ENCODE results near the gene LUM. TPM values are rescaled to one million over a fixed set of nuclear protein-coding genes. Genes with fewer than 3 reads are reported as not detected.

Gene LUM
- polyA plus RNA-seq, 2 of the 4 experiments (the other 2 are of a cell fraction): 1.2 to 1.9 TPM

- Histone ChIP-seq H3K4me3 (no peak overlapping the region), H3K27ac (no peak overlapping the region), H3K4me1 (no peaks in the 10 kb centered on the region), H3K4me2 (no peak overlapping the region), H3K9me3 (no peaks in the 10 kb centered on the region; the same call in 2 of the 3 replicates)
- TF ChIP-seq HEYL (CRISPR knock-in tag; IDR thresholded peaks at IDR 0.05) (no peak), HOXA7 (CRISPR knock-in tag; IDR thresholded peaks at IDR 0.05) (no peak)
- ChIA-PET CTCF (no interaction called here), POLR2A (no interaction called here)
- DNase-seq (ENCODE audit: low read depth in 1 of 2, low spot score in 1 of 2) (no peak), FAIRE-seq (peak; percentile 59), ATAC-seq (no peak)
Observed at GRCh38 chr12:91098461-91098860, 12.8 kb downstream of the LUM start.

DNA sequence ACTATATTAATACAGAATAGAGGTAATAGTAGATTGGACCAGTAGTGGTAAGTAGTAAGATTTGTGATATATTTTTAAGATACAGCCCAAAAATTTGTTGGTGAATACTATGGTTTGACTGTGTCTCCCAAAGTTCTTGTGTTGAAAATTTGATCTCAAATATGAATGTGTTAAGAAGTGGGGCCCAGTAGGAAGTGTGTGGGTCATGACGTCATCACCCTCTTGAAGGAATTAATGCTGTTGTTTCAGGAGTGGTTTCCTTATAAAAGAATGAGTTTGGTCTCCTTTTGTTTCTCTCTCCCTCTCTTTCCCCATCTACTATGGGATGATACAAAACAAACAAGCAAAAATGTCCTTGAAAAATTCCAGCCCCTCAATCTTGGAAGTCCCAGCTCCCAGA lies 16.3 kb downstream of the LUM start:
- ATAC-seq (no peak), DNase-seq (ENCODE audit: low read depth in 1 of 2, low spot score in 1 of 2) (no peak), FAIRE-seq (no peak)
- Histone ChIP-seq H3K4me2 (no peak overlapping the region), H3K9me3 (no peaks in the 10 kb centered on the region; the same call in 2 of the 3 replicates), H3K4me3 (no peak overlapping the region), H3K27ac (no peak overlapping the region), H3K4me1 (no peaks in the 10 kb centered on the region)
- CTCF ChIA-PET: no interaction called here
- TF ChIP-seq ZNF302 (CRISPR knock-in tag; IDR thresholded peaks at IDR 0.05) (no peak), TP53 (CRISPR knock-in tag; IDR thresholded peaks at IDR 0.05) (no peak), SMC3 (IDR thresholded peaks at IDR 0.05) (no peak), BHLHE40 (IDR thresholded peaks at IDR 0.05; ENCODE audit: low read depth, low read length) (no peak), ZC3H11A (IDR thresholded peaks at IDR 0.05) (no peak), GATA3 (IDR thresholded peaks at IDR 0.05; ENCODE audit: borderline replicate concordance) (no peak), FOXS1 (CRISPR knock-in tag; IDR thresholded peaks at IDR 0.05) (no peak), BCL3 (IDR thresholded peaks at IDR 0.05) (no peak), EHMT2 (IDR thresholded peaks at IDR 0.05; ENCODE audit: low read depth) (no peak), HOXA7 (CRISPR knock-in tag; IDR thresholded peaks at IDR 0.05) (no peak)
- POLR2A ChIA-PET: no interaction called here
- 46% methylated on average over 1 of the region's 1 CpG for WGBS (ENCODE audit: missing lambda C conversion rate)

GRCh38 chr12:91094032-91094662 lies 17.1 kb downstream of the LUM start:
- no peaks in the 10 kb centered on the region; the same call in 2 of the 3 replicates for H3K9me3 ChIP-seq
- POLR2A ChIA-PET: no interaction called here
- CTCF ChIA-PET: interaction anchor here (0.6 kb wide), 1 partner anchor 15 kb away, joined by 3 read pairs; no protein-coding TSS in a partner anchor
- 0 out of 3 replicates have a peak overlapping the region, but pooled peaks have one; percentile 14 for H3K4me2 ChIP-seq
- no peak for ATAC-seq
- no peak for TF ChIP-seq ZSCAN20 (CRISPR knock-in tag; IDR thresholded peaks at IDR 0.05)
- no peak for TF ChIP-seq TP53 (CRISPR knock-in tag; IDR thresholded peaks at IDR 0.05)
- no peak for TF ChIP-seq NPAS2 (CRISPR knock-in tag; IDR thresholded peaks at IDR 0.05; ENCODE audit: borderline replicate concordance)
- TF ChIP-seq, protein P1, sequence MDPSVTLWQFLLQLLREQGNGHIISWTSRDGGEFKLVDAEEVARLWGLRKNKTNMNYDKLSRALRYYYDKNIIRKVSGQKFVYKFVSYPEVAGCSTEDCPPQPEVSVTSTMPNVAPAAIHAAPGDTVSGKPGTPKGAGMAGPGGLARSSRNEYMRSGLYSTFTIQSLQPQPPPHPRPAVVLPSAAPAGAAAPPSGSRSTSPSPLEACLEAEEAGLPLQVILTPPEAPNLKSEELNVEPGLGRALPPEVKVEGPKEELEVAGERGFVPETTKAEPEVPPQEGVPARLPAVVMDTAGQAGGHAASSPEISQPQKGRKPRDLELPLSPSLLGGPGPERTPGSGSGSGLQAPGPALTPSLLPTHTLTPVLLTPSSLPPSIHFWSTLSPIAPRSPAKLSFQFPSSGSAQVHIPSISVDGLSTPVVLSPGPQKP (IDR thresholded peaks at IDR 0.05; ENCODE audit: low read depth, low read length): no peak
- no peak for TF ChIP-seq RFX5 (IDR thresholded peaks at IDR 0.05)
- TF ChIP-seq RCOR1 (IDR thresholded peaks at IDR 0.05; ENCODE audit: low read depth, low read length): no peak
- no peak for TF ChIP-seq ESRRA (IDR thresholded peaks at IDR 0.05; ENCODE audit: borderline replicate concordance, low read length)
- TF ChIP-seq KDM5A (IDR thresholded peaks at IDR 0.05): no peak
- no peak for TF ChIP-seq HOXA7 (CRISPR knock-in tag; IDR thresholded peaks at IDR 0.05)
- TF ChIP-seq SMC3 (IDR thresholded peaks at IDR 0.05): no peak
- no peak for TF ChIP-seq ATOH8 (CRISPR knock-in tag; IDR thresholded peaks at IDR 0.05; ENCODE audit: low read depth)
- no peak for TF ChIP-seq NFE2L2 (conservative IDR thresholded peaks at IDR 0.05; ENCODE audit: low read length)
- no peak for TF ChIP-seq HOXB5 (CRISPR knock-in tag; IDR thresholded peaks at IDR 0.05)
- no peak for TF ChIP-seq MAX (IDR thresholded peaks at IDR 0.05)
- TF ChIP-seq BCL3 (IDR thresholded peaks at IDR 0.05): no peak
- no peak for TF ChIP-seq CEBPB (IDR thresholded peaks at IDR 0.05)
- TF ChIP-seq TFCP2L1 (CRISPR knock-in tag; IDR thresholded peaks at IDR 0.05): no peak
- TF ChIP-seq NR3C1 (IDR thresholded peaks at IDR 0.05): no peak
- TF ChIP-seq GATA3 (IDR thresholded peaks at IDR 0.05; ENCODE audit: borderline replicate concordance): no peak
- no peaks in the 10 kb centered on the region for H3K4me1 ChIP-seq
- no peak overlapping the region for H3K4me3 ChIP-seq
- no peak for DNase-seq (ENCODE audit: low read depth in 1 of 2, low spot score in 1 of 2)
- no peak overlapping the region for H3K27ac ChIP-seq
- FAIRE-seq: peak; percentile 13
